ENCODE results near the gene CAPZB.
"Not testable (repeated sequence)": the region's sequence is repeated elsewhere in the genome, so short reads cannot be mapped to it uniquely, and the experiment has no call there.

Gene CAPZB

DNA sequence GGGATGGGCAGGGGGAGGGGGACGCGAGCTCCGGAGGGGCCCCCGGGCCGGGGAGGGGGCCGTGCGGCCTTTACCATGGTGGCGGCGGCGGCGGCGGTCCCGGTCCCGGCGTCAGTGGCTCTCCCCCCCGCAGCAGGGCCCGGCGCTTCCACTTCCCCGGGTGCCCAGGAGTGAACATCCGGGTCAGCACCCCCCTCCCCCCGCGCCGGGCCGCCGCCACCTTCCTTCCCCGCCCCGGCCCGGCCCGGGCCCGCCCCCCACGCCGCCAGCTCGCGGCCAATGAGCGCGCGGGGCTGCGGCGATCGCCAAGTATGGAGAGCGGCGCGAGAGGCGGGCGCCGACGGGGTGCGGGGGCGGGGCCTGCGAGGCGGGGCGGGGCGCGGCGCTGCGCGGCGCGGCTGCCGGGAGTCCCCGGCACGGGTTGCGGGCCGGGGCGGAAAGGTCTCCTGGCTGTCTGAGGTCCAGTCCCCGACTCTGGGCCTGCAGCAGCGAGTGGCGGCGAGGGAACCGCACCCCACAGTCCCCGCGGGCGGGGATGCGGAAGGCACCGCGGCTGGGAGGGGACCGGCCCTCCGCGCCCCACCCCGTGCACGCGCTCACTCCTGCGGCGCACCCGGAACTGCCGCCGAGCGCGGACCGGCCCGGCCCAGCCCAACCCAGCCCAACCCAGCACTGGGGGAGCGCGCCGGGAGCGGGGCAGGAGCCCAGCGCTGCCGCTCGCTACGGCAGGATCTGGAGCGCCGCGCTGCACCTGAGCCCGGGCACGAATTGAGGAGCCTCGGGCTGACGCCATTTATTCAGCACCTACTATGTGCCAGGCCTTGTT is at the start of gene CAPZB:
TSS of gene CAPZB (minus strand) at position 178 of the 826 bp plus-strand sequence. CDS start at position 77, 101 bp downstream.
- peak; percentile 97 for DNase-seq (ENCODE audit: low read depth)

DNA sequence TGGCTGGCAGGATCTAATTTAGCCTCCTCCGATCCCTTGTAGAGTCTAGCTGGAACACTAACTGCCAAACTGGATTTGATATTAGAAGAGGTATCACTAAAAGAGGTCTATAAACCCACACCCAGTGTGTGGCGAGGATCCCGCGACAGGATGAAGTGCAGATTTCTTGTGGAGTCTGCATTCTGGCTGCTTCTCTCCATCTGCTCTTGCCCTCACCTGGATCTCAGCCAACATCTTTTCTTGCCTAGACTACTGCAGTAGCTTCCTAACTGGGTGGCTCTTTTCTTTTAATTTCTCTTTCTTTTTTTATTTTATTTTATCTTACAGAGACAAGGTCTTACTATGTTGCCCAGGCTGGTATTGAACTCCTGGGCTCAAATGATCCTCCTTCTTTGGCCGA is 48.9 kb upstream of the CAPZB start:
- no peak for DNase-seq (ENCODE audit: low read depth)

DNA sequence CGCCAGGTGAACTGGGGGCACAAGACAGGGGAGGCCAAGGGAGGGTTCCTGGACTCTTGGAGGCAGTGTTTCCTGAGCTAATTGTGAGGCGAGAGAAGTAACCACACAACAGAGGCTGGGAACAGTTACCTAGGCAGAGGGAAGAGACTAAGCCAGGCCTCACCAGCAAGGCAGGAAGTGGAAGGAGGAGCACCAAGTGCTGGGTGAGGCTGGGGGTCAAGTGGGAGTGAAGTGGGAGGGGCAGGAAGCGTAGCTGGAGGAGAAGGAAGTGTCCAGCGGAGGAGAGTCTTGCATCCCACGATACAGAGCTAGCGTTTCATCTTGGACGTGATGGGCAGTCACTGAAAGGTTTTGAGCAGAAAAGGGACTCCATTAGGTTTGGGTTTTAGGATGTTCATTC is 48.3 kb upstream of the CAPZB start:
- DNase-seq (ENCODE audit: low read depth) = no peak

DNA sequence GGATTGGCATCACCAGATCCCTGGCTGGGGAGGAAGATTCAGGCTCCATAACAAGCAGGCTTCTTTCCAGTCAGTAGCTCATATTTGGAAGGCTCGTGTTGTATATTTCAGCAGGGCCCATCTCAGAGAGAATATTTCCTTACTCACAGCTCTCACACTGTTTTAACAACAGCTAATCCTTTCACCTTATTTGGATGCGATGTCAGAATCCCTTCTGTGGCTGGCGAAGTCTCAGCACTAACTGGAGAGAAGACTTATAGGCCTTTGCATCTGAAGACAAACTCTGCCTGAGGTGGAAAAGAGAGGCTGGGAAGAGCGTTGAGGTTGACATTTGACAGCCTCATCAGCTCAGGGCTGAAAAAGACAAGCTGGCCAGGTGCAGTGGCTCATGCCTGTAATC is 47.2 kb upstream of the CAPZB start:
- DNase-seq (ENCODE audit: low read depth) = no peak

DNA sequence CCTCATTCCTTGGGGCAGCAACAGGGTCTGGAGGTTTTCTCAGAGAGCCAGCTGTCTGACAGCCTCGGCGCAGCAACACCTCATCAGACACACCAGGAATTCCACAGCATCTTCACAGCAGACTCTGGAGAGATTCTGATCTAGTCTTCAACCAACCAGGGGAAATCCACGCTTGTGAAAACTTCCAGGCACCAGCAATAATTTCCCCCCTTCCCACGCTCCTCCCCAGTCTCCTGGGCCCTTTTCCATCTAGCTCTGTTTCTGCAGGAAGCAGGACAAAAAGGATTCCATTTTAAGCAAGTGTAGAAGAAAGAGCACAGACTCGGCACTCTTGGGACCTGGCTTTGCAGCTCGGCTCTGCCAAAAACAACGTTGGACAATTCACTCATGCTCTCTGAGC is 44.3 kb upstream of the CAPZB start:
- no peak for DNase-seq (ENCODE audit: low read depth)

DNA sequence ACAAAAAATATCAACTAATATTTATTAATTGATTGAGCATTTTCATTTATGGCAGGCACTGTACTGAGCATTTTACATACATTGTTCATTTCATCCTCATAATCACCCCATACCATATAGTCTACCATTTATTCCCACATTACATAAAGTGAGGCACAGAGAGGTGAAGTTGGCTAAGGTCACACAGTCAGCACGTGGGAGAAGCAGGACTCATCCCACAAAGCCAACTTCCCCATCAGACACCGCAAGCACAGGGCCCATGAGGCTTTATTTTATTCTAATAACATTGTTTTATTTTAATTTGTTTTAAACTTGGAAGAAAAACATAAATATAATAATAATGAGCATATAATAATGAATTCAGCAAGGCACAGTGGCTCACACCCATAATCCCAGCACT is 43.1 kb upstream of the CAPZB start:
- DNase-seq (ENCODE audit: low read depth) = no peak

DNA sequence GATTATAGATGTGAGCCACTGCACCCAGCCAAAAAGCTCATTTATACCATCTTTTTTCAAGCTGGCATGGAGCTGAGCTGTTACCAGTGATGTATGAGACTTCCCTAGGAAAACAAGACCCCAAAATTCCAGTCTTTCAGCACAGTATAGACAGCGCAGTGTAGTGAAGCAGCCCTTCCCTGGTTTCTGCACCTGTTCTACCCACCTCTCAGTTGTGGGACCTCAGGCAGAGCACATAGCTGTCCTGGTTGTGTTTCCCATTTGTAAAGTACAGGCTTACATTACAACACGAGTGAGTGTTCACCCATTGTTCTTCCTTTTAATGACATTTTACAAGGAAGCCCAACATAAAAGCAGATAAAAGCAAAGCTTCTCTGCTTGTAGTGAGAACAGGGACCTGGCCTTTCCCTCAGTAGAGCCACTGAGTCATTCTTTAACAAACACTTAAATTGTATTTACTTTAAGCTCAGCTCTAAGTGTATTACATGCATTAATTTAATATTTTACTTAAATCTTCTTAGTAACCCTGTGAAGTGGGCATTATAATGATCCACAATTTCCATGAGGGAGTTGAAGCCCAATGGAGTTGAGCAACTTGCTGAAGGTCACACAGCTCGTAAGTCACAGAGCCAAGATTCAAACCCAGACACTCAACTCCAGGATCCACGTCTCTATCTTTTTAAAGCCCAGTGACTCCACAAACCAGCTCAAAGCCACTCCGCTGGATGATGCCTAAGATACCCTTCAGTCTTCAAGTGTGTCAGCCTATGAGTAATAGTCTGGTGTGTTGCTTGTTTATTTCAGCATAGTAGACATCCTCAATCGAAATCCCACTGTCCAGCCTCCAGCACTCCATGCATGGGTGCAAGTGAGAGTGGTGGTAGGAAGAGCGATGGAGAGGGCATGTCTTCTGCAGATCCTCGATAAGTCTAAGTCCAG is 40.5 kb upstream of the CAPZB start:
- DNase-seq (ENCODE audit: low read depth) = no peak

DNA sequence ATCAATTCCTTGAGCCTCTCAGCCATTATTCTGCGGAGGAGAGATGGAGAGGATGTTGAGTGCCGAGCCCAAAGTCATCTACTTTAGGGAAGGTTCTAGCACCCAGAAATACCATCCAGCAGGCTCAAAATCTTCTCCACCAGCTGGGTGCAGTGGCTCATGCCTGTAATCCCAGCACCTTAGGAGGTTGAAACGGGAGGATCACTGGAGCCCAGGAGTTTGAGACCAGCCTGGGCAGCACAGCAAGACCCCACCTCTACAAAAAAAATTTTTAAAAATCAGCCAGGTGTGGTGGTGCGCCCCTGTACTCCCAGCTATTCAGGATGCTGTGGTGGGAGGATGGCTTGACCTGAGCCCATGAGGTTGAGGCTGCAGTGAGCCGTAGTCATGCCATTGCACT is 39.5 kb upstream of the CAPZB start:
- no peak for DNase-seq (ENCODE audit: low read depth)

DNA sequence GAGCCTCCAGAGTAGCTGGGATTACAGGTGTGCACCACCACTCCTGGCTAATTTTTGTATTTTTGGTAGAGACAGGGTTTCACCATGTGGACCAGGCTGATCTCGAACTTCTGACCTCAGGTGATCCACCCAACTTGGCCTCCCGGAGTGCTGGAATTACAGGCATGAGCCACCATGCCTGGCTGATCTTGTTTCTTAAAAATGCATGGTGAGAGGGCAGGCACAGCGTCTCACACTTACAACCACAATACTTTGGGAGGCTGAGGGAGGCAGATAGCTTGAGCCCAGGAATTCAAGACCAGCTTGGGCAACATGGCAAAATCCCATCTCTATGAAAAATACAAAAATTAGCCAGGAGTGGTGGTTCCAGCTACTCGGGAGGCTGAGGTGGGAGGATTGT is 37.2 kb upstream of the CAPZB start:
- DNase-seq (ENCODE audit: low read depth) = not testable (repeated sequence)

DNA sequence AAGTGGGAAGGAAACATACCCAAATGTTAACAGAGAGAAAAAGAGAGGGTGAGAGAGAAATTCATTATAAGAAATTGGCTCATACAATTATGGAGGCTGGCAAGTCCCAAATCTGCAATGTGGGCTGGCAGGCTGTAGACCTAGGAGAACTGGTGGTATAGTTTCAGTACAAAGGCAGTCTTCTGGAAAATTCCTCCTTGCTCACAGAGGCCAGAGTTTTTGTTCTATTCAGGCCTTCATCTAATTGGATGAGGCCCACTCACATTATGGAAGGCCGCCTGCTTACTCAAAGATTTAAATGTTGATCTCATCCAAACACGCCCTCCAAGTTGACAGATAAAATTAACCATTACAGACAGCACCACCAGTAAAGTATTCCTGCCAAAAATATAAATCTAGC is 36.1 kb upstream of the CAPZB start:
- no peak for DNase-seq (ENCODE audit: low read depth)

DNA sequence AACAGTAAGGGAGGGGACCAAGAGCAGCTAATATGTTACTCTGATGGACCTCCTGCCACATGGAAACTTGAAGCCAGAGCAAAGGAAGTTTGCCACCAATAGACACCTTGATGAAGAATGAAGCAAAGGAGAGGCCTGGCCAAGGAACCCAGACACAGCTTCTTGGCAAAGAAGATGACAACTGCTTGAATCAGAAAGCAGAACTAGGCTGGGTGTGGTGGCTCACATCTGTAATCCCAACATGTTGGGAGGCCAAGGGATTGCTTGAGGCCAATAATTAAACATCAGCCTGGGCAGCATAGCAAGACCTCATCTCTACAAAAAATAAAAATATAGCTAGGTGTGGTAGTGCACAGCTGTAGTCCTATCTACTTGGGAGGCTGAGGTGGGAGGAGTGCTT is 31.7 kb upstream of the CAPZB start:
- DNase-seq (ENCODE audit: low read depth) = no peak

DNA sequence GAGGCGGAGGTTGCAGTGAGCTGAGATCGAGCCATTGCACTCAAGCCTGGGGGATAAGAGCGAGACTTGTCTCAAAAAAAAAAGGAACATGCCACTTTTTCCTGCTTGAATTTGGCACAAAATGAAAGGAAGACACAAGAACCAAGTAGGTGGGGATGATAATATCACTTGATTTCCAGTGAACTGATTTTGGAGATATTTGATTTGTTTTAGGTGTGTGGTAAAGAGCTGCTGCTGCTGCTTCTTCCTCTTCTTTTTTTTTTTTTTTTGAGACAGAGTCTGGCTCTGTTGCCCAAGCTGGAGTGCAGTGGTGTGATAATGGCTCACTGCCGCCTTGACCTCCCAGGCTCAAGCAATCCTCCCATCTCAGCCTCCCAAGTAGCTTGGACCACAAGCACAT is 29.9 kb upstream of the CAPZB start:
- no peak for DNase-seq (ENCODE audit: low read depth)

DNA sequence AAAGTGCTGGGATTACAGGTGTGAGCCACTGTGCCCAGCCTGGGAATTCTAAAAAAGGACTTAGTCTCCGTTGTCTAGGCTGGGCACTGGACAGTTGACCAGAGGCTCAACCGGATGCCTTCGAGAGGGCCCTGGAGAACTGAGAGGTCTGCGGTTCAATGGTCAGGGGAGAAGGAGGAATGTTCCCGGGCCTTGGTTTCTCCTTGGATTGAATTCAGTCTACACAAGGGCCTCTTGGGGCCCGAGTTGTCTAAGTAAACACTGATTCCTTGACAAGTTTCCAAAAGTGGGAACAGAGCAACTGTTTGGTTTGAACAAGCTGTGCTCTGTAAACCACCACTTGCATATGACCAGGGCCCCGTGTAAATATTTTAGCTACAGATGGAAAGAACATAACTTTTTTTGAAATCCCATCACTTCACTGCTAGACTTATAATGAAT is 29.1 kb upstream of the CAPZB start:
- no peak for DNase-seq (ENCODE audit: low read depth)

DNA sequence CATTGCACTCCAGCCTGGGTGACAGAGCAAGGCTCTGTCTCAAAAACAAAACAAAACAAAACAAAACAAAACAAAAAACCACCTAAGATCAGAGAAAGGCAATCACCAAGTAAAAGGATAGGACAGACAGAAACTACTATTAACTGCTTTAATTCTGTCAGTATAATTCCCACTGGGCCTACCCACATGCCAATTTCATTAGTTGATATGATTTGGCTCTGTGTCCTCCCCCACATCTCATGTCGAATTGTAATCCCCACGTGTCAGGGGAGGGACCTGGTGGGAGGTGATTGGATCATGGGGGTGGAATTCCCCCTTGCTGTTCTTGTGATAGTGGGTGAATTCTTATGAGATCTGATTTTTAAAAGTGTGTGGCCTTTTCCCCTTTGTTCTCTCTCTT is 27.2 kb upstream of the CAPZB start:
- no peak for DNase-seq (ENCODE audit: low read depth)

DNA sequence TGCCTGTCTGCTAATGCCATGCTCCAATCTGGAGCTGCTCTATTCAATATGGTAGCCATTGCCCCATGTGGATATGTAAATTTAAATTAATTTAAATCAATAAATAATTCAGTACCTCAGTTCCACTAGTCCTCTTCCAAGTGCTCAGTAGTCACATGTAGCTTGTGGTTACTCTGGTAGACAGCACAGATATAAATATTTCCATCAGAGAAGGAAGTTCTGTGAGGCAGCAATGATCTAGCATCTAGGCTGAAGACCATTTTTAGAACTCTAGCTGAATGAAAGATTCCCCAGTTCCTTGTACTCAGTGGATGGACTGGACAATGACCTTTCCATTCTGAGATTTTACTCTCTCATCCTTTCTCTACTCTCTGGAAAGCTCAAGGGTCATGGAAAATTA is 25.8 kb upstream of the CAPZB start:
- no peak for DNase-seq (ENCODE audit: low read depth)

DNA sequence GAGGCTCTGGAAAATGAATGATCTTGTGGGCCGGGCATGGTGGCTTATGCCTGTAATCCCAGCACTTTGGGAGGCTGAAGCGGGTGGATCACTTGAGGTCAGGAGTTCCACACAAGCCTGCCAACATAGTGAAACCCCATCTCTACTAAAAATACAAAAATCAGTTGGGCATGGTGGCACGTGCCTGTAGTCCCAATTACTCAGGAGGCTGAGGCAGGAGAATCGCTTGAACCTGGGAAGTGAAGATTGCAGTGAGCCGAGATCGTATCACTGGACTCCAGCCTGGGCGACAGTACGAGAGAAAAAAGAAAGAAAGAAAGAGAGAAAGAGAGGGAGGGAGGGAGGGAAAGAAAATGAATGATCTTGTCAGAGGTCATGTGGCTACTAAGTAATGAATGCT is 24.3 kb upstream of the CAPZB start:
- not testable (repeated sequence) for DNase-seq (ENCODE audit: low read depth)

DNA sequence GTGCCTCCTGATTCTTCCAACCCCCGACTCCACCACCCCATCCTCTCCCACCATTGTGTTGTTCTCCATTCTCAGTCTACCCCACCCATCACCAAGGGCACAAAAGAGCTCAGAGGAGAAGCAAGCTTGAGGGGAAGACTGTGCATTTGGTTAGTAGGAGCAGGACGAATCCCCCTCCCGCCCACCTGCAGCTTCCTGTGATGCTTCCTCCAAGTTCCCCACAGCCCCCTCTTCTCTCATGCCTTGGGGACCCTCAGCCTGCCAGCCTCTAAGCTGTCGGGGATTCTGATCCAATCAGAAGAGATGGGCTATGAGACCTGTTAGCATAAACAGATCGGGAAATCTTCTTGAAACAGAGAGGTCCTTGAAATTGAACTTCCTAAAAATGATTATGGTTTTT is 22.2 kb upstream of the CAPZB start:
- no peak for DNase-seq (ENCODE audit: low read depth)

DNA sequence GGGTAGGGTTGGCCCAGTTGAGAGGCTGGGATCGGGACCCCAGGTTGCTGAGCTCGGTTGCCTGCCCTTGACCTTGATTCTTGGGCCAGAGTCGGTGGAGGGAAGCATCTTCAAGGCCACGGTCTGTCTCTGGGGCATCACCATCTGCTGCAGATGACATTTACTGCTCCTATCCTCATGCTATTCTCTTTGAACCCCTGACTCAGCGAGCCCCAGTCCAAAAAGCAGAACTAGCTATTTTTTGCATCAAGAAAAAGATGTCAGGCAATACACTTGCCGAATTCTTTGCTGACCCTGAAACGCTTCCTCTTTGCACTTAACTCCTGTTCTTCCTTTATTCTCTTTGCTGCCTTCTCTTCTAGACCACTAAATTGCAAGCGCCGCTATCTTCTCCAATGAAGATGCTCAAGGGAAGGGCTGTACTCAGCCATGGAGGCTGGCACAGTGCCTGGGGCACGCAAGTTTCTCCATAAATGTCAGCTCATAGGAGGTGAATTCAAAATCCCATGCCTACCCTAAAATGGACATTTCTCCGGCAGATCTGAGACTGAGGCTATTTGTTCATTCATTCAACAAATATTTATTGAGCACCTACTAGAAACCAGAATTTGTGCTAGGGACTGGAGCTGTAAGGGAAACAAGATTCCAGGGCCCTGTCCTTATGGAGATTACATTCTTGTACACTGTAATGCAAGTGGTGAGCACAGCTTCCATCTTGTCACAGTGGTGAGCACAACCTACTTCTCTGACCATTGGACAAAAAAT is 20.5 kb upstream of the CAPZB start:
- no peak for DNase-seq (ENCODE audit: low read depth)

DNA sequence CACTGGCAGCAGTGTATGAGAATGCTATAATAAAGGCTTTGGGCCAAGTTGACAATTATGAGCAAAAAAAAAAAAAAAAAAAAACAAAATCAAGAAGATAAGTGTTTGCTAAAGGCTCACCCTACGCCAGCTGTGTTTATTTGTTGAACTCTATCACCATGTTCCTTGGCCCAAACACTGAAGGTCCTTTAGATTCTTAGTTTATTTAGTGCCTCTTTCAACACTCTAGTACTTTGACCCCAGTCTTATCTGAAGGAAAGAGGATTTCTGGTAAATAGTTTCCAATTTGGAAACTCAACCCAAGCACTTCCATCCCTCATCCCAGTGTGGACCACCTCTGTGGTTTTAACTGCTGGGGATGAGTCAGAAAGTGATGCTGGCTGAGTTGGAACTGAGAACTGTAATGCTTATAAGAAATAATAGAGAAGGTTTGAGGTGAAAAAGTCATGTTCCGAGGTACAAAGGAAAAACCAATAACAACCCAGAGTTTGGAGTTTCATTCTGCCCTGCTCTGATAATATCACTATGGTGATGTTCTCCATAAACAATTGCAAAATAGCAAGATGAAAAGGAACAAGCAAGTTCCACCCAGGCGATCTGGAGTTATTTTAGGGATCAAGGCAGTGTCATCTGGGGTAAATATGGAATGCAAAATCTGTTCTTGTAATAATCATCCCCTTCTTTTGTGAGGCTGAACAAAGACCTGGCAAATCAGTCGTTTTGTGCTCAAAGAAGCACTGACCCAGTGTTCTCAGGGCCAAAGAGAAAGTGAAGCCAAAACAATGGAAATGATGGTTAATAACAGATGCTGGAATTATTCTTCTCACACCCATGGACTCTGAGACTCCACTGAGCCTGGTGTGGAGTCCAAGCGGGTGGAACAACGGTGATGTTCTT is 19.7 kb upstream of the CAPZB start:
- DNase-seq (ENCODE audit: low read depth) = no peak

DNA sequence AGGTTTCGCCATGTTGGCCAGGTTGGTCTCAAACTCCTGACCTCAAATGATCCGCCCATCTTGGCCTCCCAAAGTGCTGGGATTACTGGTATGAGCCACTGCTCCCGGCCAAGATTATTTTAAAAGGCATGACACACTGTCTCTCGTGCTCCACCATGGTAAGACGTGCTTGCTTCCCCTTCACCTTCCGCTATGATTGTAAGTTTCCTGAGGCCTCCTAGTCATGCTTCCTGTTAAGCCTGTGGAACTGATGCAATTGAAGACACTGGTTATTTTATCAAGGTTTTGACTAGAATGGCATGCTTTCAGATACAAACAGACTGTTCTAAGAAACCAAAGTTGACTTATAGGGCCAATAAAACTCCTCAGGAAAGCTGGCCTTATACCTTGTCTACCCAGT is 16.9 kb upstream of the CAPZB start:
- DNase-seq (ENCODE audit: low read depth) = not testable (repeated sequence)

DNA sequence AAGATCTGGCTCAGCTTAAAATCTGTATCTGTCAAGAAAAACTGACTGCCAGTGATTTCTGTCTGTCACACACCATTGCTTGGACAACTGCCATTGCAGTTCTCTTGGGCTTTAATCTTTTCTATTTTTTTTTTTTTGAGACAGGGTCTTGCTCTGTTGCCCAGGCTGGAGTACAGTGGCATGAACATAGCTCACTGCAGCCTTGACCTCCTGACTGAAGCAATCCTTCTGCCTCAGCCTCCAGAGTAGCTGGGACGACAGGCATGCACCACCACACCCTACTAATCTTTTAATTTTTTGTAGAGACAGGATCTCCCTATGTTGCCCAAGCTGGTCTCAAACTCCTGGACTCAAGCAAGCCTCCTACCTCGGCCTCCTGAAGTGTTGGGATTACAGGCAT is 14.5 kb upstream of the CAPZB start:
- DNase-seq (ENCODE audit: low read depth) = not testable (repeated sequence)
